ENCODE results near the gene IMP4.

GRCh38 chr2:130347220-130347925, 4.7 kb downstream of the IMP4 start:
- TF ChIP-seq CTCF (conservative IDR thresholded peaks at IDR 0.05; ENCODE audit: low read depth, low read length) (no peak), EZH2 (IDR thresholded peaks at IDR 0.05; ENCODE audit: low read length, unreplicated experiment) (no peak), EZH2phosphoT487 (IDR thresholded peaks at IDR 0.05; ENCODE audit: borderline replicate concordance, low read length) (no peak)
